ENCODE data around the gene PGGHG.
"Not testable (repeated sequence)": the region's sequence is repeated elsewhere in the genome, so short reads cannot be mapped to it uniquely, and the experiment has no call there.

Gene PGGHG

GRCh38 chr11:313787-314553 lies 25.0 kb downstream of the PGGHG start, which contains the start of gene IFITM1:
Gene IFITM1 (plus strand): TSS chr11:314040. CDS start chr11:314171, 131 bp downstream.
- DNase-seq = peak; percentile 72

GRCh38 chr11:314554-314875 lies 25.6 kb downstream of the PGGHG start:
- DNase-seq = not testable (repeated sequence)

GRCh38 chr11:315051-315481 lies 26.1 kb downstream of the PGGHG start:
- DNase-seq = no peak

- no peak for DNase-seq
Observed at GRCh38 chr11:315516-315994, 26.6 kb downstream of the PGGHG start.

- DNase-seq = peak; percentile 69
Observed at GRCh38 chr11:316031-316701, 27.2 kb downstream of the PGGHG start.

GRCh38 chr11:316891-317301 lies 28.0 kb downstream of the PGGHG start:
- DNase-seq = no peak

- not testable (repeated sequence) for DNase-seq
Observed at GRCh38 chr11:317668-318404, 28.9 kb downstream of the PGGHG start.

- DNase-seq = not testable (repeated sequence)
Observed at GRCh38 chr11:318405-319120, 29.6 kb downstream of the PGGHG start.

GRCh38 chr11:319121-319887 lies 30.4 kb downstream of the PGGHG start:
- peak; percentile 57 for DNase-seq

- DNase-seq = not testable (repeated sequence)
Observed at GRCh38 chr11:319888-320273, 31.0 kb downstream of the PGGHG start.

- peak; percentile 49 for DNase-seq
Observed at GRCh38 chr11:324156-324555, 35.2 kb downstream of the PGGHG start.

- peak; percentile 65 for DNase-seq
Observed at GRCh38 chr11:324593-325517, 35.9 kb downstream of the PGGHG start.

GRCh38 chr11:325796-326591 lies 37.1 kb downstream of the PGGHG start:
- DNase-seq = no peak

GRCh38 chr11:326592-326841 lies 37.6 kb downstream of the PGGHG start:
- DNase-seq = no peak

- peak; percentile 47 for DNase-seq
Observed at GRCh38 chr11:326842-327580, 38.1 kb downstream of the PGGHG start.

- no peak for DNase-seq
Observed at GRCh38 chr11:327581-327923, 38.6 kb downstream of the PGGHG start.

- DNase-seq = no peak
Observed at GRCh38 chr11:328012-328411, 39.1 kb downstream of the PGGHG start.

GRCh38 chr11:328516-329100 lies 39.7 kb downstream of the PGGHG start:
- DNase-seq = not testable (repeated sequence)

- no peak for DNase-seq
Observed at GRCh38 chr11:329886-330253, 40.9 kb downstream of the PGGHG start.

Data from right kidney (tissue), 1 donor.